K562 treated with DMSO at 1 percent for 24 hours (cell line): ENCODE measurements around the gene ARID3B. TPM values are rescaled to one million over a fixed set of nuclear protein-coding genes. Genes with fewer than 3 reads are reported as not detected.

Experiments used
- total RNA-seq: library from RNA; unstranded; fragments of 300-600 nt; gene quantifications from 2 replicates; pipeline ENCODE4 v1.2.3, GENCODE V29; 2022; ENCODE audit warnings: low read depth; ENCODE audit not compliant: insufficient read depth

ARID3B gene, protein sequence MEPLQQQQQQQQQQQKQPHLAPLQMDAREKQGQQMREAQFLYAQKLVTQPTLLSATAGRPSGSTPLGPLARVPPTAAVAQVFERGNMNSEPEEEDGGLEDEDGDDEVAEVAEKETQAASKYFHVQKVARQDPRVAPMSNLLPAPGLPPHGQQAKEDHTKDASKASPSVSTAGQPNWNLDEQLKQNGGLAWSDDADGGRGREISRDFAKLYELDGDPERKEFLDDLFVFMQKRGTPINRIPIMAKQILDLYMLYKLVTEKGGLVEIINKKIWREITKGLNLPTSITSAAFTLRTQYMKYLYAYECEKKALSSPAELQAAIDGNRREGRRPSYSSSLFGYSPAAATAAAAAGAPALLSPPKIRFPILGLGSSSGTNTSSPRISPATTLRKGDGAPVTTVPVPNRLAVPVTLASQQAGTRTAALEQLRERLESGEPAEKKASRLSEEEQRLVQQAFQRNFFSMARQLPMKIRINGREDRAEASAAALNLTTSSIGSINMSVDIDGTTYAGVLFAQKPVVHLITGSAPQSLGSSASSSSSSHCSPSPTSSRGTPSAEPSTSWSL
- total RNA-seq = 37.7 and 38.3 TPM in 2 replicates

DNA sequence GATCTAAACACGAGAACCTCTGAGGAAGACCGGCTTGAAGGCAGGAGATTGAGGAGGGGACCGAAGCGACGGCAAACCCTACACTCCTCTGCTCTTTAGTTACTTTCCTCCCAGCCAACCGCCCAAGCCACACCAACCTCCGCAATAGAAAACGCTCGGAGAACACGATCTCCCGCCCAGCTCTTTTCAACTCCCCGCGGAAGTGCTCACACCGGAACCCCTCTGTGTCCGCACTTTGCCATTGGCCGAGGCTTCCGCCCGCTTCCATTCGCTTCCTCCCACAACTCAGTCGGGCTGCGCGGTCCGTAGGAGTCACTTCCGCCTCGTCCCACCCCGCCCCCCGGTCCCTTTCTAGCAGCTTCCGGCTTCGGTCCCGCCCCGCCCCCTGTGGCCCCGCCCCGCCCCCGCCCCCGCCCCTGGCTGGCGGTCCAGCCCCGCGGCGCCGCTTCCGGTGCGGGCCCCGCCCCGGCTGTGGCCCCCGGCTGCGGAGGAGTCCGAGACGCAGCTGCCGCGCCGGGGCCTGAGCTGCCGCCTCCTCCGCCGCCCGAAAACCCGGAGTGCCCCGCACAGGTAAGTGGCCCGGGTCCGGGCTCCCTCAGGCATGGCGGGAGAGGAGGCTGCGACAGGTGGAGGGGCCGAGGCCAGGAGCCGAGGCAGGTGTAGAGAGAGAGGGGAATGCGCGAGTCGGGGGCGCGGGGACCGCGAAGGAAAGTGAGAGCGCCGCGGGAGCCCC lies at the start of gene ARID3B:
ARID3B (plus strand) TSS at position 460 of the 733 bp plus-strand sequence. CDS start 2,717 bp downstream, outside the sequence.

DNA sequence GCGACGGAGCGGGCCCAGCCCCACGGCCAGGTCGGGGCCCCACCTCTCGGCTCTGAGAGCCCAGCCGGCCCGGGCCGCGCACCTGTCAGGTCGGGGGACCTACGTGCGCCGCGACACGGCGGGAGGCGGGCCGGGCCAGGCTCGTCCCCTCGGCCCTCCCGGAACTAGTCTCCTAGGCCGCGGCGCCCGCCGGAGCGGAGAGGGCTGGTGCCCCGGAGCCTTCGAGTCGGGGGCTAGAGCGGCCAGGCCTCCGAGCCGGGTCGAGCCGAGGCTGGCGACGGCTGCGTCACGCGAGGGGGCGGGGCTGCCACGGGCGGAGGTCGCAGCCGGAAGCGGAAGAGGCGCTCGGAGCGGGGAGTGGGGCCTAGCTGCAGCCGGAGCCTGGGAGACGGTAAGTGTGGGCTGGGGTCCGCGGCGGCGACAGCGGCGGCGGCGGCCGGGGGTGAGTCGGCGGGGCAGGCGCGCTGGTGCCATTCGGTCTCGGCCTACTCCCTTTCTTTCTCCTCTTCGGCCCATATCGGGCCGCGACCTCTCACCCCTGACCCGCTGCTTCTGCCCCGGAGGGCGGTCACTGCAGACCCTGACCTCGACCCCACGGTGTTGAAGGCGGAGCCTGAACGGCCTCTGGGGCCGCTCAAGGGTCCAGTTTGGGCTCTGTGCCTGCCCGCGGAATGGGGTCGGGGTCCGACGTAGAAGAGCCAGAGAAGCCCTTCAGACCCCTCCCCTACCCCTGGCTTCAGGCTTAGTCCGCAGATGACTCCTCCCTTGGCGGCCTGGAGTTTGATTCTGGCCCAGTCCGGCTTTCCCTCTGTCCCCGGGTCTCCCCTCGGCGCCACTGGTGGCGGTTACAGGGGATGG lies 74.7 kb downstream of the ARID3B start, which contains the start of gene CLK3:
CLK3 (plus strand) TSS at position 329 of the 858 bp plus-strand sequence. CDS start 3,361 bp downstream, outside the sequence.

Other genes starting within 250 kb of the ARID3B start
- gene CYP11A1, start 173.6 kb upstream of the ARID3B start, total RNA-seq = 0.23 TPM in 1 of 2 replicates, not detected in the other
- 56.3 and 60.6 TPM in 2 replicates for gene SEMA7A, start 107.3 kb upstream of the ARID3B start, total RNA-seq
- 81.7 and 90.9 TPM in 2 replicates for gene UBL7, start 80.1 kb upstream of the ARID3B start, total RNA-seq
- gene CLK3, start 74.6 kb downstream of the ARID3B start, total RNA-seq = 90.0 and 136 TPM in 2 replicates
- gene EDC3, start 154.8 kb downstream of the ARID3B start, total RNA-seq = 43.1 and 47.7 TPM in 2 replicates
- gene CYP1A1, start 184.3 kb downstream of the ARID3B start, total RNA-seq = 0.17 and 0.78 TPM in 2 replicates
- gene CYP1A2, start 207.6 kb downstream of the ARID3B start, total RNA-seq = not detected in 2 replicates
- 73.2 and 90.4 TPM in 2 replicates for gene CSK, start 240.9 kb downstream of the ARID3B start, total RNA-seq